Type B pancreatic cell (in vitro differentiated cells): ENCODE data around the gene ABCA9. TPM values are rescaled to one million over a fixed set of nuclear protein-coding genes. Genes with fewer than 3 reads are reported as not detected.

ENCODE experiments used
- DNase-seq: peaks from one replicate; pipeline ENCODE4 v3.0.0; 2021; ENCODE audit warnings: mixed read lengths; ENCODE audit not compliant: unreplicated experiment; ENCODE audit errors: extremely low spot score
- H3K27ac Mint-ChIP-seq: 2 replicates; pipeline ENCODE4 v1.8.0; 2021; ENCODE audit warnings: mild to moderate bottlenecking, mixed read lengths
- H3K27me3 Mint-ChIP-seq: 2 replicates; pipeline ENCODE4 v1.8.0; 2021; ENCODE audit warnings: mixed read lengths
- H3K36me3 Mint-ChIP-seq: 2 replicates; pipeline ENCODE4 v1.8.0; 2021; ENCODE audit warnings: mixed read lengths
- H3K4me1 Mint-ChIP-seq: one replicate; pipeline ENCODE4 v1.8.0; 2021; ENCODE audit warnings: mixed read lengths; ENCODE audit not compliant: unreplicated experiment
- H3K4me3 Mint-ChIP-seq: 2 replicates; pipeline ENCODE4 v1.8.0; 2021; ENCODE audit warnings: mild to moderate bottlenecking, mixed read lengths
- H3K9me3 Mint-ChIP-seq: 2 replicates; pipeline ENCODE4 v1.8.0; 2021; ENCODE audit warnings: mixed read lengths
- CTCF ChIP-seq: fragments of 200-600 bp; sonication (generic); conservative IDR thresholded peaks from 2 replicates; pipeline ENCODE4 v1.5.0; 2021; ENCODE audit warnings: antibody characterized with exemption, mild to moderate bottlenecking
- total RNA-seq: library from RNA; stranded (reverse); gene quantifications from 2 replicates; pipeline ENCODE4 v1.2.1, GENCODE V29; 2021; ENCODE audit warnings: low replicate concordance

Gene ABCA9
- total RNA-seq, 1 donor from 2014 or later: 5.0 TPM

DNA sequence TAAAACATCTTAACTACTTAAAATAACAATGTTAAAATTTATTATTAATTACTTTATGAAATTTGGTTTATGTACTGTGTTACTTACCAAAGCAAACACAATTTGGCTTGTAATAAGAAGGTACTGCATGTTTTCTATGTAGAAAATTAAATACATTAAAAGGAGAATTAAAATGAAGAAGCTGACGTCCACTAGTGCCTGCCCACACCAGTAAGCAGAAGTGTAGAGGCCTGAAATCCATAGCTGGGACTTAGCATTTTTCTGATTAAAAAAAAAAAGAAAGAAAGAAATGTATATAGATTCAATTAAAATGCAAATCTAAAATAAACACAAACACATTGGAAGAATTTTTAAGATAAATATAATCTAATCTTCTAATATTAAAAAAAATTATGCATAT, 35.8 kb upstream of the ABCA9 start:
- Mint-ChIP-seq H3K4me3 (no peak overlapping the region), H3K27ac (no peak overlapping the region), H3K4me1 (peaks cover 7% of the 10 kb centered on the region), H3K9me3 (no peaks in the 10 kb centered on the region), H3K27me3 (no peaks in the 10 kb centered on the region), H3K36me3 (no peaks in the 10 kb centered on the region)
- DNase-seq: no peak
- TF ChIP-seq CTCF: no peak

DNA sequence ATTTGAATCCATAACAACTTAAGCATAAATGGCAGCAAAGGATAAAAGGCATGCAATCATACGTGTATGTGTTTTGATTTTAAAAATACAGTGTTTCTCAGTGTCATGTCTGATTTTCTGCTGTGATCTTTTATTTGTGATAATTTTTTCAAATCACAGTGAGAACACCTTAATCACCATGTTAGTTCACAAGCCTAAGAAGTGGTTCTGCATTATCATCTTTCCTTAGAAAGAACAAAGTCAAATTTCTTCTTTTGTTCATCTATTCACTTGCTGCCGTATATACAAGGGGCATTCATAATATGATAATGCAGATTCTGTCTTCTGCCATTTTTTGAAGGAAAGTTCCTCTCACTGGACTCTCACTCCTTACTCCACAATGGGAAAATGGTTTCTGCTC, 33.3 kb upstream of the ABCA9 start:
- no peak overlapping the region for H3K4me3 Mint-ChIP-seq
- no peak overlapping the region for H3K27ac Mint-ChIP-seq
- TF ChIP-seq CTCF: no peak
- no peaks in the 10 kb centered on the region for H3K36me3 Mint-ChIP-seq
- H3K4me1 Mint-ChIP-seq: peaks cover 7% of the 10 kb centered on the region
- no peak for DNase-seq
- no peaks in the 10 kb centered on the region for H3K9me3 Mint-ChIP-seq
- H3K27me3 Mint-ChIP-seq: no peaks in the 10 kb centered on the region

GRCh38 chr17:69093279-69093789, 32.6 kb upstream of the ABCA9 start:
- no peak for TF ChIP-seq CTCF
- Mint-ChIP-seq H3K27me3 (no peaks in the 10 kb centered on the region), H3K9me3 (no peaks in the 10 kb centered on the region), H3K4me1 (peaks cover 7% of the 10 kb centered on the region), H3K4me3 (no peak overlapping the region), H3K27ac (peak overlapping the region; percentile 15), H3K36me3 (no peaks in the 10 kb centered on the region)
- no peak for DNase-seq

DNA sequence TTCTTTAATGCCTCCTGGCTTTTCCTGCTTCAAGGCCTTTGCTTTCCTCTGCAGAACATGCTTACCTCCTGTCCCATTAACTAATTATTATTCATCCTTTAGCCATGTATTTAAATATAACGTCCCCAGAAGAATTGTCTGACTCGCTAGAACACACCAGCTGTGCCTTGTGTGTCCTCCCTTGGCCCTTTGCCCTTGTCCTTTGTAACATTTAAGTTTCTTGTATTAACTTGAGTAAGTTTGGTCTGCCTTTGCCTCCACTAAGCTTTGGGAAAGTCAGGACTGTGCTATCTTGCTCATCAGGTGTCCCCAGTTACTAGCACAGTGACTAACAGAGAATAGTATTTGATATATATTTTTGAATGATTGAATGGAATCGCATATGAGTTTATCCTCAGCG, 29.6 kb upstream of the ABCA9 start:
- no peaks in the 10 kb centered on the region for H3K36me3 Mint-ChIP-seq
- H3K4me1 Mint-ChIP-seq: peaks cover 7% of the 10 kb centered on the region
- peaks cover 5% of the 10 kb centered on the region for H3K27me3 Mint-ChIP-seq
- no peak overlapping the region for H3K4me3 Mint-ChIP-seq
- peaks cover 7% of the 10 kb centered on the region for H3K9me3 Mint-ChIP-seq
- TF ChIP-seq CTCF: no peak
- H3K27ac Mint-ChIP-seq: no peak overlapping the region
- DNase-seq: no peak

- peaks cover 7% of the 10 kb centered on the region for H3K4me1 Mint-ChIP-seq
- no peak overlapping the region for H3K27ac Mint-ChIP-seq
- peaks cover 7% of the 10 kb centered on the region for H3K9me3 Mint-ChIP-seq
- peaks cover 7% of the 10 kb centered on the region for H3K27me3 Mint-ChIP-seq
- H3K4me3 Mint-ChIP-seq: no peak overlapping the region
- no peak for DNase-seq
- TF ChIP-seq CTCF: no peak
- H3K36me3 Mint-ChIP-seq: no peaks in the 10 kb centered on the region
These were observed 28.0 kb upstream of the ABCA9 start for GRCh38 chr17:69088643-69089200.

GRCh38 chr17:69086641-69087040, 25.9 kb upstream of the ABCA9 start:
- no peak overlapping the region for H3K27ac Mint-ChIP-seq
- no peak for TF ChIP-seq CTCF
- no peak overlapping the region for H3K4me3 Mint-ChIP-seq
- H3K9me3 Mint-ChIP-seq: peaks cover 7% of the 10 kb centered on the region
- H3K36me3 Mint-ChIP-seq: no peaks in the 10 kb centered on the region
- H3K27me3 Mint-ChIP-seq: peaks cover 7% of the 10 kb centered on the region
- no peaks in the 10 kb centered on the region for H3K4me1 Mint-ChIP-seq
- DNase-seq: no peak
